Middle frontal gyrus (tissue), 1 donor: ENCODE data around the gene C1GALT1C1L.
"Not testable (repeated sequence)": the region's sequence is repeated elsewhere in the genome, so short reads cannot be mapped to it uniquely, and the experiment has no call there.

Source experiments
- DNase-seq: peaks from one replicate; pipeline ENCODE4 v3.0.0-alpha.2; 2015; ENCODE audit warnings: low spot score; ENCODE audit errors: extremely low spot score

Gene C1GALT1C1L

DNA sequence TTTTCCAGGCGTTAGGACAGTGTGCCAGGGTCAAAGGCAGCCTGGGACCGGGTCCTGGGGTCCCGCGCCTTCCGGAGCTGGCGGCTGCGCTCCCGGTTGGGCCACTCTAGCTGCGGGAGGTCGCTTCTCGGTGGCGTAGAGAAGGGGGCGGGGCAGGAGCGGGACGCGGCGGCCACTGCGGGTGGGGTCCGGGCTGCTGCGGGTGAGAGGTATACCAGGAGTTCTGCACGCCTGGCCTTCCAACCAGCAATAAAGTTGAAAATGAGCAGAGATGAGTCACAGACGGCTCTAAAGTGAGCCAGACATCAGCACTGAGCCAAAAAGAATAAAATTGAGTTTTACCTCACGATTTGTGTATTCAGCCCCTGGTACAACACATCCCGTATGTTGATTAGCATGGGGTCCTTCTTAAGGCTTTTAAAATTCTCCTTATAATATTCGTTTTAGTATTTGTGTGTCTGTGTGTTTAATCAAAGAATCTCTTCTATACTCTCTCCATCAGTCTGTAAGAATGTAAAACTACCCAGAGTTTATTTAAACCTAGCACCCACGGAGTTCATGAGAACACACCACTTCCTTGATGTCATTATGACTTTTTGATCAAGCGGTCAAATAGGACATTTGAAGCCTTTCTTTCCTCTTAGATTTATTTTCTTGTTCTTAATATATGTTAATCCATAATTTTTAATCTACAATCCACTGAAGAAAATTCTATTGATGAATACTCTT, at the start of gene C1GALT1C1L:
Gene C1GALT1C1L (minus strand): TSS at position 108 of the 729 bp plus-strand sequence. CDS start 107 bp downstream, at position 1.
- no peak for DNase-seq

DNA sequence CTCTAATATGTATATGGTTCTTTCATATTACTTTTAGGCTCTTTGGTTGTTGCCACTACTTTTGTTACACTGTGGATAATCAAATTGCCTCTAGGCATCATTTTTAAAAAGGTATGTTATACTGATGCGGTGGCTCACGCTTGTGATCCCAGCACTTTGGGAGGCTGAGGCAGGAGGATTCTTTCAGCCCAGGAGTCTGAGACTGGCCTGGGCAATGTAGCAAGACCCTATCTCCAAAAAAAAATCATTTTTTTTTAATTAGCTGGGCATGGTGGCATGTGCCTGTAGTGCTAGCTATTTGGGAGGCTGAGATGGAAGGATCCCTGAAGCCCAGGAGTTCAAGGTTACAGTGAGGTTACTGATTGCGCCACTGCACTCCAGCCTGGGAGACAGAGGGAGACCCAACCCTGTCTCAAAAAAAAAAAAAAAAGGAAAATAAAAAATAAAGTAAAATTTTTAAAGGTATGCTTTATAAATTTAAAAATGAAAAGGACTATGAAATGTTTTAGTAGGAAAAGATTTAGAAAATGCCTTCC, 49.5 kb upstream of the C1GALT1C1L start:
- DNase-seq = no peak

DNA sequence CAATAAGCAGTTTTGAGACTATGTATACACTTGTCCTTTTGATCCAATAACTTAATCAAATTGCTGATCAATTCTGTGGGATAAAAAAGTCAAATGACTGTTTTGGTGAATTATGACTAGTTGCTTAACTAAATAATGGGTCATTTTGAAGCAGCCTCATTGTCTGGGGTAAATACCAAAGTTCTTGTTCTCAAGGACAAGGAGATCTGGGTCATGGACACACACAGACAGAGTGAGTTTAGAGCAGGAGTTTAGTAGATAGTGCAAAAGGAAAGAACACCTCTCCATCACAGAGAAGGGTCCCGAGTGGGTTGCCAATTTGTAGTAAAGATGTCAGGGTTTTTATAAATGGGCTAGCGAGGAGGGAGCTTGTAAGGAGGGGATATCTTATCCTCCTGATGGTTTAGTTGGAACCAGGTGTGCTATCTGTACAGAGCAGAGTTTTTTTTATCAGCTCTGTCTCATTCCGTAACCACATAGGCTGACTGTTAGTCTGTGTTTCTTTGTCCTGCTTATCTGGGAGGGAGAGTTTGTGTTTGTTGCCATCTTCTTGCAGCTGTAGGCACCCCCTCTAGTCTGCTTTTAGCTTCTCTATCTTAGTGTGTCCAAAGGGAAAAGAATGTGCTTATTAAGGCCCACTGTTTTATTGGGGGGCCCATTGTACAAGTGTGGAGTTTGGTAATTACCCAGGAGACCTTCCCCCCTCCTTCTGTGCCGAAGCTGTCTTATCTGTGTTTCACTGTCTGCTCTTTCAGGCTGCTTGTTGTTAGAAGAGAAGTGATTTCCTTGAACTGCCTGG, 48.7 kb upstream of the C1GALT1C1L start:
- DNase-seq = no peak

DNA sequence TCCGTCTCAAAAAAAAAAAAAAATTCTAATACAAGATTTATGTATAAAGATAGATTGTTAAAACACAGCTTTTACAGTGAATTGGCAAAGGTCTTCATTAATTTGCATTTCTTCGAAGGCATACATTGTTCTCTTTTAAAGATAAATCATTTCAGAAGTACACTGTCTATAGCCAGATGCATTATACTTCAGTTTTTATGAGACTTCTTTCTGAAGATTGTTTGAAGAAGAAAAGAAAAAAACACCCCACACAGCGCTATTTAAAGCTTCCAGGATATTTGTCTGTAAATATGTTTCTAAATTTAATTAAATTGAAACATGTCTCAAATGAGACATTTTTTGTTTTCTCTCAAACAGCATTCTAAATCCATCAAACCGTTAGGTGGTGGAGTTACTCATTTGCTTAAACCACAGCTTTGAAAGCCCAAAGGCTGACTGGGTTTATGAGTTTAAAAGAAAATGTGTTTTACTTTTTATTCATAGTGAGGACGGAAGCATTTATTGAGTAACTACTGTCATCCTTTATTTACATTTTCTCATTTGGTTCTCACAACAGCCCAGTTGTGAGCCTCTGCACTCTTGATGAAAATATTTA, 42.4 kb upstream of the C1GALT1C1L start:
- DNase-seq = no peak

DNA sequence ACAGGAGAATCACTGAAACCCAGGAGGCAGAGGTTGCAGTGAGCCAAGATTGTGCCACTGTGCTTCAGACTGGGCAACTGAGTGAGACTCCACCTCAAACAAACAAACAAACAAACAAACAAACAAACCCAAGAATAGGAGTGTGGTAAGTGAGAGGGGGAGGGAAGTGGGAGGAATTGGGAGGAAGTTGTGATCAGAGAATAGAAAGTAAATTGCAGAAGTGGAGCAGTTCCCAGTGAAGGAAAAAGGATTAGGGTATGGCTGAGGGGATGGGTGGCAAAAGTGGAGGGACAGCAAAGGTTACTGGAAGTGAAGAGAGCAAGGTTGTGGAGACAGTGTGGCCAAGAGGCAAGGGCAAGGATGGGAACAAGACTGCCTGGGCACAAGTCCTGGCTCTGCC, 41.1 kb upstream of the C1GALT1C1L start:
- no peak for DNase-seq

DNA sequence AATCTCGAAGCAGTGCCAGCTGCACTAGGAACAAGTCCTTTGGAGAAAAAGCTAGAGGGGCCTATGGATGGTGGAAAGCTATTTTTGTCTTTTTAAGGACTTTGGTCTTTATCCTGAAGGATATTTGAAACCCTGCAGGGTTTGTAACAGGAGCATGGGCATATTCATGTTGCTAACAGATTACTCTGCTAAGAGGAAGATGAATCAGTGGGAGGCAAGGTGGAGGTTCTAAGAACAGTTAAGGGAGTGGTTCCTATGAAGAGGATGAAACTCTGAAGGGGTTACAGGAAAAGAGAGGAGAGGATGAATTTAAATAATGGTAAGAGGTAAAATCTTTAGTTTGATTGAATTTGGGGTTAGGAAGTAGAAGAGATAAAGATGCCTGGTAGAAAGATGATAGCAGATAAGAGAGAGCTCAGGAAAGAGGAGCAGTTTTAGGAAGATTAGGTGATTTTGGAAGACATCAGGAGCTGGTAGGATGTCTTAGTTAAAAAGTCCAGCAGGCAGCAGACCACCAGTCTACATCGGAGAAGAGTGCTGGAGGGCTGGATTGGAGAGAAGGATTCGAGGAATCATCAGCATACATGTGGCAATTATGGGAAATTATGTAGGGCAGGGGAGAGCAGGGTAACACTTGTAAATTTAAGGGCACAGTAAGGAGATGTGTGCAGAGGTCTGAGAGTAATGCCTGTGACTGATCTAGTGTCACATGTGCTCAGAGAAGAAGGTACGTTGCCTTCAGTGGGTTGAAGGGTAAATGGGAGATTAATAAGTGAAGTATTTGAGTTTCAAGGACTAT, 39.3 kb upstream of the C1GALT1C1L start:
- no peak for DNase-seq

DNA sequence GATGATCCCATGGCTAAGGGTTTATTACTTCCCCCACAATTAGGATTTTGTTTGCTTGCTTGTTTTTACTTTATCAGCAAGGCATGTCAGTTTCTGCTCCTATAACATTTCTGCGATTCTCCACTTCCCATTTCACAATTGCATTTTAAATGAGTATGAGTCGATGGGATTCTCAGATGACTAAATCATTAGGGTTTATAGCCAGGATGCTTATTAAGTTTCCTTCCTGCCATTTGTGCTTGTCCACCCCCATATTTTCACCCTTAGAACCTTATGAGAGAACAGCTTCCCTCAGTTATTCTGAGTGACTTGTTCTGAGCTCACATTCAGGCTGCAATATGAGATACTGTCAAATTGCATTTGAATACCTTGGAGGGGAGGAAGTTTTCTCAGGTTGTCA, 37.9 kb upstream of the C1GALT1C1L start:
- no peak for DNase-seq

DNA sequence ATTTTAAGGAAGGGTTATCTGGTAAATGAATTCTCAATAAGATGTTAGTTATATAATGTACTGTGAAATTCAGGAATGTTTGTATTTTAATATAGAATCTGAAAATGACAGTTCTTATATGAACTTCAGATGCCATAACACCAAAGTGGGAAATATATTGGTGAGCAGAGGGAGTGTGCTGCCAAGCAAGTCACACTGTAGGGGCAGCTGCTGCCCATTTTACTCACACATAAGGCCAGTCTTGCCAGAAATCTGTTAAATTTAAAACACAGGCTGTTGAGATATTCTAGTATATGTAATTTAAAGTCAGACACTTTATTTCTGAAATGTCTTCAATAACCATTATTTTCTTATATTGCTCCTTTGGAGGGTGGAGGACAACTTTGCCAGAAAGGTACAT, 34.6 kb upstream of the C1GALT1C1L start:
- DNase-seq = no peak

DNA sequence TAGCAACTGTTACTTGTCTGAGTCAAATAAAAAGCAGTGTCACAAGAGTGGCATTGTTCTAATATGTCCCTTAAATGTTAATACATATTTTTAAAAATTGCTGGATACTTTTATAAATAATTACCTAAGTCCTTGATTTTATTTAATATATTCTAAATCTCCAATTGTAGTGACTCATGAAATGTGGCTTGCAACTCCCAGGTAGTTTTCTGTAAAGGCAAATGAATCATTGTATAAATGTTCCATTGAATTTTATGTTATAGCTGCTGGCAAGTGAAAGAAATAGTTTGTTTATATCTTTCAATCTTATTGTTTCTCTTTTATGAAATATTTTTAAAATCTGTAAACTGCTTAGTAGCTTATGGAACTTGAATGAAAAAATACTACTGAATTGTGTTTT, 32.7 kb upstream of the C1GALT1C1L start:
- no peak for DNase-seq

DNA sequence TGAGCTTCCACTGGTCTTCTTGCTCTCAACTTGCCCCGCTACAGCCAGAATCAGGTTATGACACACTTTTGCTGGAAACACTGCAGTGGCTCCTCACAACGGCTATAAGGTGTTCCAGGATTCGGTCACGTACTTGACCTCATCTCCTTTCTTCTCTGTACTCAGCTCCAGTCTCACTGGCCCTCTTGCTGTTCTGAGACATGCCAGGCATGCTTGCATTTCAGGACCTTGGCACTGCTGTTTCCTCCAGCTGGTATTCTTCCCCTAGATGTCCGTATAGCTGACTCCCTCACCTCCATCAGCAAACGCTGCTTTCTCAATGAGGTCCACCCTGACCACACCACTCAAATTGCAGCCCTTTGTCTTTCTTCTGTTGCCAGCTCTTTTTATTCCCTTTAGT, 31.9 kb upstream of the C1GALT1C1L start:
- no peak for DNase-seq

DNA sequence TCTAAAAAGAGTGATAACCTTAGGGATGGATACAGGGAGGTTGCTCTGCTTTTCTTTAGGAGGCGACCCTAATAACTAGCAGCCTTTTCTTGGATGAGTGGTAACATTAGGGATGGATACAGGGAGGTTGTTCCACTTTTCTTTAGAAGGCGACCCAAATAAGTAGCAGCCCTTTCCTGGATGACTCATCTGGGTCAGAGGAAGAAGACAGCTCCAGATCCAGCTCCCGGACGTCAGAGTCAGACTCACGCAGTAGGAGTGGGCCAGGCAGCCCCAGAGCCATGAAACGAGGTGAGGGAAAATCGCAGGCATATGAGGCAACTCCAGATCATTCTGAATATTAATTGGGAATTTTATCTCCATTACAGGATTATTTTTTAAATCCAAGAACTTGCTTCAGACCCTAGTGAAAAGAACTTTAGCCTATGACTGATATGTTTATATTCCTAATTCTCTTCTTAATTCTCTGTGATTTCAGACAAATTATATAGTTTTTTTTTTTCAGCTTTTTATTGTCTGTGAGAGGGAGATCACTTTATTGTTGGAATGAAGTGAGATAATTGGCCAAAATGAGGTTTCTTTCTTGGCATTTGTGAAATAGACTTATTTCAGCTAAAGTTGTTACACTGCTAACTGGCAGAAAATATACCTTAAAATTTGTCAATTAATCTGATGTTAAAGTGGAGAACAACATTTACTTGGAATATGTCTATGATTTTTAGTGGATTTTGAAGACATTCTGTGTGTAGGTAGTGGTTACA, 31.2 kb upstream of the C1GALT1C1L start:
- no peak for DNase-seq

DNA sequence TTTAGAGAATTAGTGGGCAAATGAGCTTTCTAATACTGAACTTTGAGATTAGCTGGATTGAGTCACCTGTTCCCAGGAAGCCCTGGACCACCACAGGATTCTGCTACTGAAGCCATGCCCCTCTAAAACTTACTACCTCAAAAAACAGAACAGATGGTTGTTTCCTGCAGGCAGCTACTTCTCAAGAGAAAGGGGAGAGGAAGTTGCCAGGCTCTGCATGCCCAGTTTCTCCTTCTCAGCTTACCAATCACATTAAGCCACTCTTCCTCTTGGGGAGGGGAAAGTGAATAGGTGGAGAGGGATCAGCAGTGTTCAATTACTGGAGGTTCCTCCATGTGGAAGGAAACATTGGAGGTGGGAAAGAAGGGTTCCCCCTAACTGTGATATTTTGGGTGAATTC, 24.9 kb upstream of the C1GALT1C1L start:
- no peak for DNase-seq

DNA sequence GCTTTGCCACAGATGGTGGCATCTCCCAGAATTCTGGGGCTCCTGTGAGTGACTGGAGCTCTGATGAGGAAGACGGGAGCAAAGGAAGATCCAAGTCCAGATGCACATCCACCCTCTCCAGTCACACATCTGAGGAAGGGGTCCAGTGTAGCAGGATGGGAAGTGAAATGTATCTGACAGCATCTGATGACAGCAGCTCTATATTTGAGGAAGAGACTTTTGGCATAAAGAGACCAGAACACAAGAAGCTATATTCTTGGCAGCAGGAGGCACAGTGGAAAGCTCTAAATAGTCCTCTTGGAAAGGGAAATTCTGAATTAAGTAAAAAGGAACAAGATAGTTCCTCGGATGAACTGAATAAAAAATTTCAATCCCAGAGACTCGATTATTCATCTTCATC, 23.5 kb upstream of the C1GALT1C1L start:
- DNase-seq = no peak

DNA sequence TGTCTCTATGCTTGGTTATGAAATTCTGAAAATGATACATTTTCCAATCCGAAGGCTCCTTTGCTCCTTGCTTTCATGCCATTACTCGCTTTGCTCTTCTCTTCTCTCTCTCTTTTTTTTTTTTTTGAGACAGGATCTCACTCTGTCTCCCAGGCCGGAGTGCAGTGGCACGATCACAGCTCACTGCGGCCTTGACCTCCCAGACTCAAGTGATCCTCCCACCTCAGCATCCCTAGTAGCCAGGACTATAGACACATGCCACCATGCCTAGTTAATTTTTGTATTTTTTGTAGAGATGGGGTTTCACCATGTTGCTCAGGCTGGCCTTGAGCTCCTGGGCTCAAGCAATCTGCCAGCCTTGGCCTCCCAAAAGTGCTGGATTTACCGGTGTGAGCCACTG, 21.9 kb upstream of the C1GALT1C1L start:
- not testable (repeated sequence) for DNase-seq

DNA sequence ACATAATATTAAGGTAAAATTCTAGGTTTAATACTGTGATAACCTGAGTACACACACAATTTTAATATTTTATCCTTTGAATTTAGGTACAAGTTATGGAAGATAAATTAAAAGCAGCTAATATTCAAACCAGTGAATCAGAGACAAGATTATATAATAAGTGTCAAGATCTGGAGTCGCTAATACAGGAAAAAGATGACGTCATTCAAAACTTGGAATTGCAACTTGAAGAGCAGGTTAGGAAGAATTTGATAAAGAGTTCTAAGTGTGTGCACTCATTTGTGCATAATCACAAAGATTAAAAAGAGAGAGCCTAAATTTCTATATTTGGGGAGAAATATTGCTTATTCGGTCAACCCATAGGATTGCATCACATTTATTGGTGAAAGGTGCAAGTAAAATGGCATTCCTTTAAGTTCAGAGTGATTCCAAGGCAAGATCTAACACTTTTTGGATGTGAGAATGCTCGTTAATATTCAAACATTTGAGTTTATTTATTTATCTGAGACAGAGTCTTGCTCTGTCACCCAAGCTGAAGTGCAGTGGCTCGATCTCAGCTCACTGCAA, 16.3 kb upstream of the C1GALT1C1L start:
- no peak for DNase-seq

DNA sequence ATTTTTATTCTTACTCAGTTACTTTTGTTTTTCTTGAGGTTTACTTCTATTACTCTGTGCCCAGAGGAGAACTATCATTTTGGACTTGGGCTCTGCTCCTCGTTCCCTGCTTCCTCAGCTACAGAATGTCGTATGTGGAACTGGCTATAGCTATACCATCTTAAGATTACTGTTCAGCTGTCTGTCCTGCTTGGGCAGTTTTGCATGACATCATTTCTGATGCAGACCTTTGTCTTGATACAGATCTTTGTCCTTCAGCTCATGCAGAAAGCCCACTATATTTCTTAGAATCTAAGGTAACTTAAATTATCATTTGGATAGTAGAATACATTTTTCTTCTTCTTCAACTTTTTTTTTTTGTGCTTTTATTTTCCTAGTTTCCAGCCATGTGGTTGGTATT, 13.8 kb upstream of the C1GALT1C1L start:
- DNase-seq = no peak

DNA sequence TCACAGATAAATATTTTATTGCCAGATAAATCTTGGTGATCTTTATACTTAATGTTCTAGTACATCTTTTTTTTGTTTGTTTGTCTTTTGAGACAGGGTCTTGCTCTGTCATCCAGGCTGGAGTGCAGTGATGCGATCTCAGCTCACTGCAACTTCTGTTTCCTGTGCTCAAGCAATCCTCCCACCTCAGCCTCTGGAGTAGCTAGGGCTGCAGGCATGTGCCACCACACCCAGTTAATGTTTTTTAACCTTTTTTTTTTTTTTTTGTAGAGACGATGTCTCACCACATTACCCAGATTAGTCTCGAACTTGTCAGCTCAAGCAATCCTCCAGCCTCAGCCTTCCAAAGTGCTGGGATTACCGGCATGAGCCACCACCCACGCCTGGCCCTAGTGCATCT, 9.1 kb upstream of the C1GALT1C1L start:
- no peak for DNase-seq

DNA sequence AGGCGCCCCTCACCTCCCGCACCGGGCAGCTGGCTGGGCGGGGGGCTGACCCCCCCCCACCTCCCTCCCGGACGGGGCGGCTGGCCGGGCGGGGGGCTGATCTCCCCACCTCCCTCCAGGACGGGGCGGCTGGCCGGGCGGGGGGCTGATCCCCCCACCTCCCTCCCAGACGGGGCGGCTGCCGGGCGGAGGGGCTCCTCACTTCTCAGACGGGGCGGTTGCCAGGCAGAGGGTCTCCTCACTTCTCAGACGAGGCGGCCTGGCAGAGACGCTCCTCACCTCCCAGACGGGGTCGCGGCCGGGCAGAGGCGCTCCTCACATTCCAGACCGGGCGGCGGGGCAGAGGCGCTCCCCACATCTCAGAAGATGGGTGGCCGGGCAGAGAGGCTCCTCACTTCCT, 1.6 kb upstream of the C1GALT1C1L start:
- not testable (repeated sequence) for DNase-seq

DNA sequence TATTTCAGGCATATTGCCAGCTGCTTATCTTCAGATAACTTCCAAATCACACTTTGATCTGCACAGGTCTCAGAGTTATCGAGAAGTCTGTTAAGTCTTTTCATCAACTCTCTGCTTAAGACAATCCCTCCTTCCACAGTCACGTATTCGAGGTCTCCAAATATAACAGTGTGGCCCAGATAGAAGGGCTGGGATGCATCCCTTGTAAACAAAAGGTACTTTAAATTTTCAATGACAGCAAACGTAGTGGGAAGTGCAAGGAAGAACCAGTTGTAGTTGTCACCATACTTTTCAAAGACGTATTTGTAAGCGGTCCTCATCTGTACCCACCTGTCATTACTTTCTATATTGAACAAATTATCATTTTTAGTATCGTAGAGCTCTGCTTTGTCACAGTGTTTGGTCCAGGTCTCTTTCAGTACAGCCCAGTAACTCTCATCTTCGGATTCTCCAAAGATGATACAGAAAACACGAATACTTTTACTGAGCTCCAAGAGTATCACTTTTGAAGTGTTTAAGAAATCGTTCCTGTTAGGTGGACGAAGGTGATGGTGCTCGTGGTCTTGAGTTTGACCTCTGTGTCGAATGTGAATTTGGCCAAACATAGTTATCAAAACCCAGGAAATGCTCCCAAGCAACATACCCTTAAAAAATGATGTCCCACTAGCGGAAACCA, 445 bp downstream of the C1GALT1C1L start:
- no peak for DNase-seq

DNA sequence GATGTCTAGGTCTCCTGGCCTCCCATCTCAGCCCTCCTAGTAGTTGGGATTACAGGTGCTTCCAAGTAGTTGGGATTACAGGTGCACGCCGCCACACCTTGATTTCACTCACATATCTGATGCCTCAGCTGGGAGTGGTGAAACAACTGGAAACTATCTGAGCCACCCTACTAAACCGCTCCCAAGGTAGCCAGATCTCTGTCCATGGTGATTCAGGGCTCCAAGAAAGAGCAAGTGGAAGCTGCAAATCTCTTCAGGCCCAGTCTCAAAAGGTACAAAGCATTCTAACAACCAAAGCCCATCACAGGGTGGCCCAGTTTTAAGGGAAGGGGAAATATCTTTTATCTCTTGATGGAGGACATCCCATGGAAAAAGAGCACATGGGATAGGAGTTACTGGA, 19.0 kb downstream of the C1GALT1C1L start:
- no peak for DNase-seq
